GM18873 (cell line): ENCODE results near the gene RBM19.

Experiments used
- ATAC-seq: cut with Tn5 transposase; IDR thresholded peaks from one replicate; pipeline ENCODE4 v1.9.1; 2021; ENCODE audit warnings: mild to moderate bottlenecking, moderate library complexity, moderate number of reproducible peaks; ENCODE audit not compliant: unreplicated experiment, low FRiP score

RBM19 gene

GRCh38 chr12:113840401-113841042, 125.6 kb downstream of the RBM19 start:
- no peak for ATAC-seq

DNA sequence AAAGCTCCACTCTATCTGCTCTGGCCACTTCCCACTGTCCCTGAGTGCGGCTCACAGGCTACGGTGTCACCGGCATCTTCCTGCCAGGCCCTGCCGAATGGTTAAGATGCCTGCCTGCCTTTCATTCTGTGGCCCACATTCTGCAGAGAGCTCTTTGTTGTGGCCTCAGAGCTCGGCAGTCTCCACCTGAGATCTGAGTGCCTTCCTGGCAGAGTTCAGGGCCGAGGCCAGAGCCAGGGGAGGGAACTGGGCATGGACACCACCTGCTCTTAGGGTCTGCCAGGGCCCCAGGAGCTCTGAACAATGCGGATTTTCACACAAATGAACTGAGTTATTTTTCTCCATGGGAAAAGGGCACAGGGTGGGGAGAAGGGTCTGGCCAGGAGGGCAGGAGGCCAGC, 127.2 kb downstream of the RBM19 start:
- no peak for ATAC-seq

- ATAC-seq = no peak
Measured at GRCh38 chr12:113837528-113838296, 128.4 kb downstream of the RBM19 start.

GRCh38 chr12:113837084-113837483, 129.0 kb downstream of the RBM19 start:
- ATAC-seq = no peak

DNA sequence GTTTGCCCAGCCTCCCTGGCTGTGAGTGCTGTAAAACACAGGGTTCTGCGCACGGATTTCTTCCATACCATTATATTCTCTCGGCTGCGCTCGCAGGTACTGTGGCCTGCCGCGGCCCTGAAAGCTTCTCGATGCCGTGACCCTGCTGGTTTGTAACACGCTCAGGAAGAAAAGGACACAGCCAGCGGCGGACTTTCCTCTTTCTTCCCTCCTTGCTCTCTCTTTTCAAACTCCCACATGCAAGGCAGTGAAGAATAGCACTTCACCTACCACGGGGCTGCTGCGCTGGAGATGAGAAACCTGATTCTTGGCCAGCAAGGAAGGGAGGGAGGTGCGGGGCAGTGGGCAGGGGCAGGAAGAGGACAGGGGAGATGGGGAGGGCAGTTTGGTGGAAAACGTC, 130.2 kb downstream of the RBM19 start:
- ATAC-seq = no peak

DNA sequence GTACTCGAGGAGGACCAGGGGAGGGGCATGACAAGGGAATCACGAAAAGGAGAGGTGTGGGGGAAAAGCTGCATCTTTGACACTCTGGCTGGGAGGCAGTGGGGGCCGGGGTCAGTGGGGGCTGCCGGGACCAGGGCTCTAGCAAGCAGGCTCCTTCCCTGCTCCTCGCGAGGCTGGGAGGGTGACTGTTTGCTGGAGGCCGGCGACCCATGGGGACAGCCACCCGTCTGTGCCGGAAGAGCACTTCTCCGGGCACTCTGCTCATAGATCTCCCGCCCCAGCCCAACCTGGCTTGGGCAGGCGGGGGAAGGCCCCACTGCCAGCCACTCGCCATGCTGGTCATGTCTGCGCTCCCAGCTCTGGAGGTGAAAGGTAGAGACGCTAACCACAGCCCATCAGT, 130.7 kb downstream of the RBM19 start:
- ATAC-seq = no peak

DNA sequence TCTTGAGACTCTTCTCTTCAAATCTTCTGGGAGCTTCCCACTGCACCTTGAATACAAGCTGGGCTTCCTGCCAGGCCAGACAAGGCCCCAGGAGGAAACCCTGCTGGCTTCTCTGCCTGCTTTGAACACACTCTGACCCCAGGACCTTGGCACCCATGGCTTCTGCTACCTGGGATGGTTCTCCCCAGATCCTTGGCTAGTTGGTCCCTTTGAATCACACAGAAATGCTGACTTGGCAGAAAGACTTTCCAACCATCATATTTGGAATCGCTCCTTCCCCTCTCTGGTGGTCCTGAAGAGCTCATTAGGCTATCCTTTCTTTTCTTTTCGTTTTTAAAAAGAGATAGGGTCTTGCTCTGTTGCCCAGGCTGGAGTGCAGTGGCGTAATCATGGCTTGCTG, 132.7 kb downstream of the RBM19 start:
- no peak for ATAC-seq

DNA sequence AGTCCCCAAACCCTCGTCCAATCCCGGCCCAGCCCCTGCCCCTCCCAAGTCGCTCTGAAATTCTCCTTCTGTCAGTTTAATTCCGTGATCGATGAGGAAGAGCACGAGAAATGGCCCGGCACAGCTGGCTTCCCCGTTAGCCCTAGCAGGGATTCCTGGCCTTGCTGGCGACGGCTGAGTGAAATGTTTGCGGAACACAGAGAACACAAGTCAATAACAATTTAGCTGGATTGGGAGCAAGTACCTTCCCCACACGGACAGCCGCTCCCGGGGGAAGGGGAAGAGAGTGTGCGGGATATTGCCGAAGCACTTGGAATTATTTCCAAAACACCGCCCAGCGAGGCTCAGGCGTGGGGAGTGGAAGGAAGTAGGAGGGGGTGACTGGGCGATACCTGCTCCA, 134.6 kb downstream of the RBM19 start:
- ATAC-seq = no peak

DNA sequence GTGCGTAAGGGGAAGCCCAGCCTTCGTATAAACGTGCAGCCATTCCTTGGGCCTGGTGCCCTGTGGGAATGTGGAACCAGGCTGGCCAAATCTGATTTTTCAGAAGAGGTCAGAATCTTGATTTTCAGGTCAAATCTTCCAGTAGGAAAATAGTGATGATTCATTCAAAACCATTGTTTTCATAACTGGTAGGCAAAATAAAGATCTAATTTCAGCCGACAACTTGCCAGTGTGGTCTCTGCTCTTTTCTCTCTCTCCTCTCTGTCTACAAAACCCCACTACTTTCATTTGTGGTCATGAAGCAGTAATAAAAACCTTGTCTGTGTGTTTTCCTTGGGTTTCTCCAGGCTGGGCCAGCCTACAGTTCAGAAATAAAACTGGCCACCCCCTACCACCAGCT, 135.1 kb downstream of the RBM19 start:
- no peak for ATAC-seq

- no peak for ATAC-seq
Measured at GRCh38 chr12:113829212-113829611, 136.9 kb downstream of the RBM19 start.

DNA sequence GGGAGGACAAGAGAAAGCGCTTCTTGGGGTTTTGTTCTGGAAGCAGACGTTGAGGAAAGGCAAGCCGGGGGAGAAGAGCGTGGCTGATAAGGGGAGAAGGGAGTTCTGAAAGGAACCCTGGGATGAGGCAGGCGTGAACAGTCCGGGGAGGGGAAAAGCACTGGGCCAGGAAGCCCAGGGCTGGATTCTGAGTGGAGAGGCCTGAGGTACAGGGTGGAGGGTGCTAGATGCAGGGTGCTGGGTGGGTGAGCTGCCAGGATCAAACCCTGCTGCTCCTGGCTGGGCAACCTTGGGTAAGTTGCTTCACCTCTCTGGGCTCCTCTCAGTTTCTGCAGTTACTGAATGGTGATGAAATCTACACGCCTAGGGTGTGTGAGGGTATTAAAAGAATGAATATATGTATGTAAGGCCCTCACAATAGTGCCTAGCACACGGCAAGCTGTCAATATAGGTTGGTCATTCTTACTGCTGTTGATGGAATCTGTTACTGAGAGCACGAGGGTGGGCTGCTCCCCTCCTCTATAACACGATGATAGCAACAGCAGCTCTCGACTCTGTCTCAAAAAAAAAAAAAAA, 138.5 kb downstream of the RBM19 start:
- ATAC-seq = no peak

- ATAC-seq = no peak
Measured at GRCh38 chr12:113826805-113827538, 139.2 kb downstream of the RBM19 start.

DNA sequence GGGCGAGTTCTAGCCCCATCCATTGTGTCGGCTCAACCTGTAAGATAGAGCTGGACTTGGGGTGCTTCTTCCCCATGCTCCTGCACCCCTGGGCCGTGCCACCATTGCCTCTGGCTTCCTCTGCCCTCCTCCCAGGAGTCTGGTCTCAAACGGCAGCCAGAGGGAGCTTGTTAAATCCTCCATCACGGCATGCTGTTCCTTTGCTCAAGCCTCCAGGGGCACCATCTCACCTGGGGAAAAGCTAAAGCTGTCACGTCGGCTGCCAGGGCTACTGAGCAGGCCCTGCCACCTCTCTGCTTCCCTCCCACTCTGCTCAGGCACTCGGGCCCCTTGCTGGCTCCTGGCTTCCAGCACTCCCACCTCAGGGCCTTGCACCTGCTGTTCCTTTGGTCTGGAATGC, 140.4 kb downstream of the RBM19 start:
- no peak for ATAC-seq

DNA sequence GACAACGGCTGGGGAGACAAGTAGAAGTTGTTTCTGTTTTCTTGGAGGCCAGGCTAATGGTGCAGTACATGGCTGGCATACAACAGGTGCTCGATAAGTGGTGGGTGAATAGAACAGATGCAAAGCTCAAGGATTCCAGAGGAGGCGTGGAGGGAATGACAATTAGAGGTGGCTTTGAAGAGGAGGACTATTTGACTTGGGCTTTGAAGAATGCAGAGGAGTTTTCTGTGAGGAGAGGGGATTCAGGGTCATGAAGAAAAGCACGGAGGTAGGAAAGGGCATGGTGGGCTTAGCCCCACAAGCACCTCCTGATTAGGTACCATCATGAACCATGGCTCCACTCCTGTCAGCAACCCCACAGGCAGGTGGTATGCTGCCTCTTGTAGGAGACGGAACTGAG, 142.3 kb downstream of the RBM19 start:
- no peak for ATAC-seq

- ATAC-seq = no peak
Measured at GRCh38 chr12:113823016-113823415, 143.1 kb downstream of the RBM19 start.

- no peak for ATAC-seq
Measured at GRCh38 chr12:113820842-113821241, 145.3 kb downstream of the RBM19 start.

DNA sequence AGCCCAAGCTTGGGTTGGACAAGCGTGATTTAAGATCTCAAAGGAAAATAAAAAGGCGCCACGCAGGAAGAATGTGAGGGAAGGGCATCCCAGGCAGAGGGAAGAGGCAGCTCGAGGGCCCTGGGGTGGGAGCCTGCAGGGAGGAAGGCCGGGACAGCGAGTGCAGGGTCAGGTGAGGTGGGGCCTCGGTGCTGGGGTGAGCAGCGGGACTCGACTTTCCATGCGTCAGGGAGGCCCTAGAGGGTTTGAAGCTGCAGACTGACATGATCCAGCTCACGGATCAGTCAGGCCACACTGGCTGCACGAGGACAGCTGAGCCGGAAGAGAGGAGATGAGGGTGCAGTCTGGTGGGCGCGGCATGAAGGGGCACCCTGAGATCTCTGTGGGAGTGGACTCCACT, 145.8 kb downstream of the RBM19 start:
- no peak for ATAC-seq

- no peak for ATAC-seq
Measured at GRCh38 chr12:113819495-113819894, 146.6 kb downstream of the RBM19 start.

- ATAC-seq = no peak
Measured at GRCh38 chr12:113818833-113819232, 147.3 kb downstream of the RBM19 start.

DNA sequence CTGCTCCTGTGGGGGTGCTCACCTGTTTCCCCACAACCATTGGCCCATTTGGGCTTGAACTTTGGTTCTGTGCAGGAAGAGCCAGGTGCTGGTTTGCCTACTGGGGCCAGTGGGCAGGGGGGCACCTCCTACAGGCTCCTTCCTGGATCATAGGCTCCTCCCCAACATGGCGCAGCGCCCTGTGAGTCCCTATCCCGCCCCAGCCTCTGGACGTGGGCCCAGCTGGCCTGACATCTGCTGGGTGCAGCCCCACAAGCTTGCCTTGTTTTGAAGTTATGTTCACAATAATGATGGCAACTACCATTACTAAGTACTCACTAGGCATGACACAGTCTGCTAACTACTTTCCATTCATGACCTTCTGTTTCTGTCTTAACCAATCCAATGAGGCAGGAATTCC, 147.8 kb downstream of the RBM19 start:
- ATAC-seq = no peak

DNA sequence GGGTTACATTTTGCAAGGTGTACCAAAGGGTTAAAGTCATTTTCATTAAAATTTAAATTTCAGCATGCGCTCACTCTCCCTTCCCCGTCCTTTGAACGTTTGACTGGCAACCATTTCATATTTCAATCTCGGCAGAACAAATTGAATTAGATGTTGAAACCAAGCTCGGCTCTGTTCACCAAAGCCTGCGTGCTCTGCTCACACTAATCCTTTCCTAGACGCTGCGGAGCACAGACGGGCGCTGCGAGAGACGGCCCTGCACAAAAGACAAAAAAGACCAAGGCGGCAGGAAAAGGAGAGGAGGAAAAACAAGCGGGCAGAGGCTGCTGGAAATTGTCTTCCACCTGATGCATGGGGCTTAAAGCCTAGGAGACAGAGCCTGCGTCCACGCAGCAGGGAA, 149.3 kb downstream of the RBM19 start:
- ATAC-seq = no peak
